Spleen (tissue), 7 donors: Measurements from ENCODE around the gene GDAP1L1.

Experiments used
- CTCF ChIP-seq, 11 experiments: fragments of 200-600 bp in 7 of 11; fragments of 450-650 bp in 4 of 11; sonication (generic) in 4 of 11; IDR thresholded peaks in 8 of 11; conservative IDR thresholded peaks in 3 of 11; 1 replicate in 7 of 11; 2 replicates in 4 of 11; pipeline versions ENCODE4 v1.4.0 to v1.8.0; 2016 to 2021; ENCODE audit warnings: antibody characterized with exemption in 11 of 11, inconsistent platforms in 4 of 11, mild to moderate bottlenecking in 1 of 11
- POLR2A ChIP-seq, 3 donors: fragments of 450-650 bp; IDR thresholded peaks; one replicate each; pipeline ENCODE4 v1.5.1; 2017; ENCODE audit warnings: antibody characterized with exemption in 3 of 3, mild to moderate bottlenecking in 1 of 3
- donor health status: DM: no; HTN: no; CAD: no; lungs with moderate emphysema.
- donor health status: DM: no; HTN: no; CAD: no.
- donor health status: DM: no; HTN: no; CAD: no.

GRCh38 chr20:44274303-44275017 is 27.4 kb downstream of the GDAP1L1 start:
- TF ChIP-seq CTCF (IDR thresholded peaks at IDR 0.05 in 8 of 11, conservative IDR thresholded peaks at IDR 0.05 in 3 of 11) (no peak), POLR2A (IDR thresholded peaks at IDR 0.05) (no peak)
